ENCODE data around the gene BRSK2.

Gene BRSK2

DNA sequence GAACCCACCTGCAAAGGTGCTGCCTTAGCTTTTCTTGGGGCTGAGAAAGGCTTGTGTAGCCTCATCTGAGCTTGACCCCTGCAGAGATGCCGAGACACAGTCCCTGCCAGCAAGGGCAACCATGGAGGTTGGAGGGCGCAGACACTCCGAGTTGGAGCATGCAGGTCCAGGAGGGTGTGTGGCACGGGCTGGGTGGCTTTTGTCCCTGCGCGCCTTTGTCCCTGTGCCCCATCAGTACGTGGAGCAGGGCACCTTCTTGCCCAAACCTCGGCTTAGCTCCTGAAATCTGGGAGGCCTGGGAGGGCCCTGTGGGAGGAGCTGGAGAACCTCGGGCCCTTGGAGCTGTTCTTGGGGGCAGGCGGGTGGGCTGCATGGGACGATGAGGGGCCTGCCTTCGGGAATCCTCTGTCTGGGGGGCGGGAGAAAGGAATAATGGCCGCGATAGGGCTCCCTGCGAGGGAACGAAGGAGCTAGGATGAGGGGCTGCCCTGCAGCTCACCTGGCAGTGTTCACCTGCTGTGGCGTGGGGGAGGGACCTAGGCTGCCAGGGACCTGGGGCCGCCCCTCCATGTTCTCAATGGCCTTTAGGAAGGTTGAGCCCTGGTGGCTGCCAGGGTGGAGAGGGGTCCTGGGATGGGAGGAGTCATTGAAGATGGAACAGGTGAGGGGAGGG, 3.4 kb downstream of the BRSK2 start:
- DNase-seq (ENCODE audit: low spot score) = no peak
- Histone ChIP-seq H3K4me3 (no peak overlapping the region), H3K27ac (no peak overlapping the region)
- TF ChIP-seq, protein P1, sequence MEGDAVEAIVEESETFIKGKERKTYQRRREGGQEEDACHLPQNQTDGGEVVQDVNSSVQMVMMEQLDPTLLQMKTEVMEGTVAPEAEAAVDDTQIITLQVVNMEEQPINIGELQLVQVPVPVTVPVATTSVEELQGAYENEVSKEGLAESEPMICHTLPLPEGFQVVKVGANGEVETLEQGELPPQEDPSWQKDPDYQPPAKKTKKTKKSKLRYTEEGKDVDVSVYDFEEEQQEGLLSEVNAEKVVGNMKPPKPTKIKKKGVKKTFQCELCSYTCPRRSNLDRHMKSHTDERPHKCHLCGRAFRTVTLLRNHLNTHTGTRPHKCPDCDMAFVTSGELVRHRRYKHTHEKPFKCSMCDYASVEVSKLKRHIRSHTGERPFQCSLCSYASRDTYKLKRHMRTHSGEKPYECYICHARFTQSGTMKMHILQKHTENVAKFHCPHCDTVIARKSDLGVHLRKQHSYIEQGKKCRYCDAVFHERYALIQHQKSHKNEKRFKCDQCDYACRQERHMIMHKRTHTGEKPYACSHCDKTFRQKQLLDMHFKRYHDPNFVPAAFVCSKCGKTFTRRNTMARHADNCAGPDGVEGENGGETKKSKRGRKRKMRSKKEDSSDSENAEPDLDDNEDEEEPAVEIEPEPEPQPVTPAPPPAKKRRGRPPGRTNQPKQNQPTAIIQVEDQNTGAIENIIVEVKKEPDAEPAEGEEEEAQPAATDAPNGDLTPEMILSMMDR (IDR thresholded peaks at IDR 0.05) = no peak

DNA sequence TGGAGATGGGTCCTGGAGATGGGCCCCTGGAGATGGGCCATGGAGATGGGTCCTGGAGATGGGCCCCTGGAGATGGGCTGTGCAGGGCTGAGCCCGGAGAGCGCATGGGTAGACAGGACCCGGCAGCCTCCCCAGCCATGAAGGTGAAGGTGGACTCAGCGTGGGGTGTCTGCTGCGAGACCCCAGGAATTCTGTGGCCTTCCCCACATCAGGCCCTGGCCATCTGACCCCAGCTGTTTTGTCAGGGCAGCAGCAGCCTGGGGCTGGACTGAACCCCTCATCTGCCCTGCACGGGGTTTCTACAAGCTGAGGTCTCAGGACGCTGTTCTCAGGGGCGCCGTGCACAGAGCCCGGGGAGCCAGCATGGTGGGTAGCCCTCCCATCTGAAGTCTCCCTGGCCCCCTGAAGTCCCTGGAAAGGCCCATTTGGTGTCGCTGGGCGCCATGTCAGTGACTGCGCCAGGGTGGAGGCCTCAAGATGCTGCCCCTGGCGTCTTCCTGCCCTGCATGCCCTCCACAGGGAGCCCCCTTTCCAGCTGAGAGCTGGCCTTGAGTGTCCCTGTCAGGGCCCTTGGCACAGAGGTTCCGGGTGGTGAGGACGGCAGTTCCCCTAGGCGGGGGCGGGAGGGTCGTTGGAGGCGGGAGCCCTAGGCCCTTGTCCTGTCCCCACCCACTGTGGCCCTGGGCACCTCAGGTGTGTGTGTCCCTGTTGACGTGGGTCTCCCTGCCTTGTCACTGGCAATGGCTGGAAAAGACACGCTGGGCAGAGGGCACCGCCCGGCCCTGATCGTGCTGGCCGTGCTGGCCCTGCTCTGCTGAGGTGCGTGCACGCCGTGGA, 5.4 kb downstream of the BRSK2 start:
- Histone ChIP-seq H3K27ac (no peak overlapping the region), H3K4me3 (no peak overlapping the region)
- TF ChIP-seq, protein P1 (IDR thresholded peaks at IDR 0.05) = no peak
- DNase-seq (ENCODE audit: low spot score) = no peak

DNA sequence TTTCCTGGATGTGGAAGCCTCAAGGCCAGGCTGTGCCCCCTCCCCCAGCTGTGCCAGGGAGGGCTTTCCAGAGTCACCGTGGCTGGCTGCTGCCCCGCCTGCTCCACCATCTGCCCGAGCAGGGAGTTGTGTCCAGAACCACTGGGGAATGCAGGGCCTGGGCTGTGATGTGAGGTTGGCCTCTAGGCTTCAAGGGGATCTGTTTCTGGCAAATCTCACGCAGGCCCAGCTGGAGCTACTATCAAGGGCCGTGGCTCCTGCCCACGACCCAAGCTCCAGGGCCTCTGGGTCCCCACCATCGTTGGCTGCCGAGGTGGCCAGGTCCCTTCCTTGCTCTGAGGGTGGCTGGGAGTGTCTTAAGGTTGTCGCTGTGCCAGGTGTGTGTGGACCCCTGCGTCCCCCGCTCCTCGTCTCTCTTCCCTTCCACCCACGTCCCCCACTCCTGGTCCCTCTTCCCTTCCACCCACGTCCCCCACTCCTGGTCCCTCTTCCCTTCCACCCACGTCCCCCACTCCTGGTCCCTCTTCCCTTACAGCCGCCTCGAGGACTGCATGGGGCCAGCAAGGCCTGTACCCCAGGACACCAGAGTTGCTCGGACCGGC, 6.1 kb downstream of the BRSK2 start:
- Histone ChIP-seq H3K27ac (no peak overlapping the region), H3K4me3 (no peak overlapping the region)
- TF ChIP-seq, protein P1 (IDR thresholded peaks at IDR 0.05) = no peak
- DNase-seq (ENCODE audit: low spot score) = no peak

DNA sequence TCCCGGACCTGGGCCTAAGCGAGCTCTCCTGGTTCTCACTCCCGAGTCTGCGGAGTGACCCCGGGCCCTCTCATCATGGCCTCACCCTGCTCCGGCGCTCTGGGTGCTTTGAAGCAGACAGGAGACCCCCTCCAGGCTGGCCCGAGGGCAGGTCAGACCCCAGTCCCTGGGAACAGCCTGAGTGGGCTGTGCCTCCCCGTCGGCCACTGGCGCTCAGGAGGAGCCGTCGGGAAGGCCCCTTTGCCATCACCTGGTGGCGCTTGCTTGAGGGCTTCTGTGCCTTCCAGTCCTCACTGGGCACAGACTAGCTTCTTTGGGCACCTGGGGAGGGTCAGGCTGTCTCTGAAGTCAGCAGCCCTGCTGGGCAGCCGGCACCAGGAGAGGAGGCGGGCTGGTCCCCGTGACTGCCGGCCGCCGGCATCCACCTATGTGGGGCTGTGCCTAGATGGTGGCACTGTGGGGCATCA, 6.7 kb downstream of the BRSK2 start:
- DNase-seq (ENCODE audit: low spot score) = no peak
- Histone ChIP-seq H3K4me3 (no peak overlapping the region), H3K27ac (peak overlapping the region in 1 of 2 donors; percentile 37)
- TF ChIP-seq, protein P1 (IDR thresholded peaks at IDR 0.05) = no peak

DNA sequence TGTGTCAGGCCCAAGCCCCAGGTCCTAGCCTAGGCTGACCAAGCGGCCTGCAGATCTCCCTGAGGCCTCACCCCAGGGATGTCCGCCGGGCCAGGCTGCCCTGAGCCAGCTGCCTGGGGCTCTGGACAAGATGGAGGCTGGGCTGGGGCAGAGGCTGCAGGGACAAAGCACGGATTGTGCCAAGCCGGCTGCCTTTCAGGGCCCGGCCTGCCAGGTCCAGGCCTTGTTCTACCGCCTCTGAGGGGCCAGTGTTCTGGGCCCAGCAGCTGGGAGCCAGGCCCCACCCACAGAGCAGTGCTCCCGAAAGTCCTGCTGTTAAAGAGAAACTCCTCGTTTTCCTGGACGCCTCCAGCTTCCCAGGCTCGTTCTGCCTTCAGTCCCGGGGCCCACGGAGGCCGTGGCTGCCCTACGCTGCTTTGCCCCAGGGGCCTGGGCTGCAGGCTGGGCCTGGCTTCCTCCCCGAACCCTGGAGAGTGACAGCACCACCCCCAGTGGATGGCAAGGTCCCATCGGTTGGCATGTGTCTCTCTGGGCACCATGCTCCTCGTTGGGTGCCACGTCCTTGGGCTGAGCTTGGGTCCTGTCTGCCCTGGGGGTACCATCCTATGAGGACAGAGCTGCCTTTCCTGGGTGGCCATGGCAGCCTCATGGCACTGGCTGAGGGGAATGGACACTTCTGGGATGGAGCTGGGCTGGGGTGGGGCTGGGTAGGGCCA, 7.6 kb downstream of the BRSK2 start:
- TF ChIP-seq, protein P1 (IDR thresholded peaks at IDR 0.05) = no peak
- no peak for DNase-seq (ENCODE audit: low spot score)
- Histone ChIP-seq H3K27ac (peak overlapping the region in 1 of 2 donors; percentile 37), H3K4me3 (no peak overlapping the region)

DNA sequence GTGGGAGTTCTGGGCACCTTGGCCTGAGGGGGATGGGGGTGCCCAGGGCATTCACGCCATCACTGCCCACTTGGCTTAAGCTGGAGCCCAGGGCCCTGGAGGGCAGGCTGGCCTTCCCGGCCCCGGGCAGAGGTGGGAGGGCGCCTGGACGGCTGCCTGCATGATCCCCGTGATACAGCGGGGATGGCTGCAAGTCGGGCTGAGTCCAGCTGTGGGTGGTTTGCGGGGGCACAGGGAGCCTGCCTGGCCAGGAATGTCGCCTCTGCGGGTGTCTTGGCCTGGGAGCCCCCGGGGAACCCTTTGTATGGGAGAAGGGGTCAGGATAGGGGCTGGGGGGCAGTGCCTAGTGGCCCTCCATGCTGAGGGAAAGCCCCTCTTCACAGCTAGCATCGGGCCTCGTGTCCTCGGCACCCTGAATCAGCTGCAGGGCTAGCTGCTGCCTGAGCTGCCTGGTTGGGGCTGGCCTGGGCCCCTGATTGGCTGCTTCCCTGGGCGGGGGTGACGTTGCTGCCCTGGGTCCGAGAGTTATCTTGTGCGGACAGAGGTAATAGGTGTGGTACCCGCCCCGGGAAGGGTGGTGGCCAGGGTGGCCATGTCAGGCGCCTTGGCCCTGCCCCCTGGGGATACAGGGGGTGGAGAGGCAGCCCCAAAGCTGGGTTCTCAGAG, 8.3 kb downstream of the BRSK2 start:
- no peak for DNase-seq (ENCODE audit: low spot score)
- TF ChIP-seq, protein P1 (IDR thresholded peaks at IDR 0.05) = no peak
- H3K27ac ChIP-seq = peak overlapping the region in 1 of 2 donors; percentile 7
- no peak overlapping the region for H3K4me3 ChIP-seq
